GM18858 (cell line): Measurements from ENCODE around the gene HAVCR2.
"Not testable (repeated sequence)": the region's sequence is repeated elsewhere in the genome, so short reads cannot be mapped to it uniquely, and the experiment has no call there.

Experiments
- ATAC-seq: cut with Tn5 transposase; IDR thresholded peaks from one replicate; pipeline ENCODE4 v1.9.1; 2021; ENCODE audit not compliant: unreplicated experiment

HAVCR2 gene

DNA sequence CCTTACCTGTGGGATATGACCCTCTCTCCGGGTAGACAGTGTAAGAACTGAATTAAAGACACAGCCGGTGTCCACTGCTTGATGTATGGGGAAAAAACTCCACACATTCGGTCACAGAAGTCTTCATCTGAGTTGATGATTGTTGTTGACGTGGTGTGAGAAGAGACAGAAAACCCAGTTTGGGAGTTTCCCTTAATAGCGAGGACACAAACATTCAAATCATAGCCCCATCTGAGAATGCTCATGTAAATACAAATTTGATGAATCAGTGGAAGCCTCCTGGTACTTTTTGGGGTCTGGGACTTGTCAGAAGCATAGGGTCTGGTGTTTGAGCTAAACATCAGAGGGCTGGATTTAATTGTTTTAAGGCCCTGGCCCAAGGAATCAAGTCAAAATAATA lies 60.9 kb downstream of the HAVCR2 start:
- ATAC-seq = peak; percentile 74

DNA sequence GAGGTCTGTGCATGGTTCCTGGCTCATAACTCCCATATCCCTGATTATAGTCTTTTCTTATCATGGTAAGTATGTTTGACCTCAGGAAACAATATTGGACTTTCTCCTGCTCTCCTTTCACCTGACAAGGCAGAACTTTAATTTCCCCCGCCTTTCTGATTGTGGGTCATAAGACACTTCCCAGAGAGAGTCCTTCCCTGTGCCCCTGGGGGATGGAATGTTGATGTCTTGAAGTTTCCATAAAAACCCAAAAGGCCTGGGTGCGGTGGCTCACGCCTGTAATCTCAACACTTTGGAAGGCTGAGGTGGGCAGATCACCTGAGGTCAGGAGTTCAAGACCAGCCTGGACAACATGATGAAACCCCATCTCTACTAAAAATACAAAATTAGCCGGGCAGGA lies 61.8 kb downstream of the HAVCR2 start:
- ATAC-seq = not testable (repeated sequence)

DNA sequence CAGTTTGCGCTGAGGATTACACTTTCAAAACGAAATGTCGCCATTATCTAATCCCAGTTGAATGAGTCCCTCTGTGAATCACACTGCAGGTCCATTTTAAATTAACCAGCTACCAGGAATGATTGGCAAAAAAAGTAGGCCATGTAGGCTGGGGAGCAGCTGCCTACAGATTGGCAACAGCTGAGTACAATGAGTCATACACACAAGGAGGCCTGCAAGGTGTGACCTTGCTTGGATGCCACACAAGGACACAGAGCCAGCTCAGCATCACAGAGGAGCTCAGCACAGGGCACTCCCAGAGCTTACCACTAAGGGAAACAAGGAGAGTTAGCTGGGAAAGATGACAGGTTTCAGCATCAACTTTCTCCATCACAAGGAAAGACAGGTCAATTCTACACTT lies 62.8 kb downstream of the HAVCR2 start:
- no peak for ATAC-seq

DNA sequence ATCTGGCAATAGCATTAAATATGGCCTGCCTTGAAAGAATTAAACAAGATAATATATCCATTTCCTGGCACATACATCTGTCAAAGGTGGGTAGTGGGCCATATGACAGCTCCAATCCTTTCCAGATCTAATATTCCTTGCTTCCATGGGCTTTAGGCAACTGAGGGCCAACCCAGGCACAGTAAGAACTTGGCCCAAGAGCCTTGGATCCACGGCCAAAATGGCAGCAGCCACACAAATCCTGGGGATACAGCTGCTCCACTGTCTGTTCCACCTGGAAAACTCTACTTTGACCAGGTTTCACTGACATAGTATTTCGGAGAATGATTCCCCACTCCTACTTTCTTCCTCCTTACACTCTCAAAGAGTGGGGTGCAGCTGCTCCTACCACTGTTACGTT lies 63.2 kb downstream of the HAVCR2 start:
- ATAC-seq = no peak

DNA sequence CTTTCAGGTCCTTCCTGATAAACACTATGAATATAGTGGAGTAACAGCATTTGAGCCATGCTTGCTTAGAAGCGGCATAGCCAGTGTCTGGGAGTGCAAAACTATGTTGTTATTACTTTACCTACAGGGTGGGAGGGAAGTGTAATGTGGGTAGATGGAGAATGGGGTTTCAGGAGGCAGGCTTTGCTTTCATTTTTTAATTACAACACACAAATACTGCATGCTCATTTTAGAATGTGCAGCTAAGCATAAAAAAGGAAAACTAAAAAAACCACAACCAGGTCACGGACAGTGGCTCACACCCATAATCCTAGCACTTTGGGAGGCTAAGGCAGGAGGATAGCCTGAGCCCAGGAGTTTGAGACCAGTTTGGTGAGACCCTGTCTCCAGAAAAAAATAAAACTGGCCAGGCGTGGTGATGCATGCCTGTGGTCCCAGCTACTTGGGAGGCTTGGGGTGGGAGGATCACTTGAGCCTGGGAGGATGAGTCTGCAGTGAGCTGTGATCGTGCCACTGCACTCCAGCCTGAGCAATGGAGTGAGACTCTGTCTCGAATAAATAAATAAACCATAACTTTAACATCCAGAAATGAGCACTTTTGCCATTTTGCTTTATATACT lies 70.2 kb downstream of the HAVCR2 start:
- peak; percentile 42 for ATAC-seq
